Measurements from ENCODE around the gene CDH6. TPM values are rescaled to one million over a fixed set of nuclear protein-coding genes. Genes with fewer than 3 reads are reported as not detected.

The CDH6 gene
- total and polyA plus RNA-seq, 10 donors: 0.11 to 2.7 (median 0.60) TPM

- intact Hi-C loops (cut with DNase I; ENCODE audit: low total_unique reads): no loop called here
- Histone ChIP-seq H3K36me3 (no peaks in the 10 kb centered on the region), H3K9me3 (no peaks in the 10 kb centered on the region), H3K4me3 (no peak overlapping the region), H3K27me3 (replicated peaks in 1 of 7) (no peaks in the 10 kb centered on the region), H3K27ac (no peak overlapping the region), H3K4me1 (no peaks in the 10 kb centered on the region)
- TF ChIP-seq POLR2AphosphoS5 (IDR thresholded peaks at IDR 0.05): no peak
- no peak for TF ChIP-seq POLR2A (IDR thresholded peaks at IDR 0.05)
- no peak for TF ChIP-seq CTCF (IDR thresholded peaks at IDR 0.05 in 8 of 11, conservative IDR thresholded peaks at IDR 0.05 in 3 of 11)
- WGBS, 5 donors: 67 to 86% (median 74%) methylated on average over 5 of the region's 5 CpGs
- no peak for DNase-seq
Observed at GRCh38 chr5:31366941-31367340, 173.5 kb downstream of the CDH6 start.

DNA sequence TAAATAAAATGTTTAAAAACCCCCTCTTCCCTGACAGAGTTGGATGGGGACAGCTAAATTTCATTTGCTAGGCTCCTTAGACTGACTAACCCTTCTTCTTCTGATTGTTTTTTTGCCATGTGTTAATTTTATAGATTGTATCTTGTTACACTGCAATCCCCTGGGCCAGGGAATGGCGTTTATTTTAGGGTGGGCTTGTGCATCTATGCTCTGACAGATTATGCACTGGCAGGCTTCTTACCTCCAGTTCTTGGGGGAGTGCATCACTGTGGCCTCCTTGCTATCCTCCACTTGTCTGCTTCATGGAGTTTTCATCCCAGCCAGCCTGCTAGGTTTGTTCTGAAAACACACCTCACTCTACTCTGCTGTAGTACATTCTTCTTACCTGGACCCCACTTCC, 178.6 kb downstream of the CDH6 start:
- WGBS, 5 donors: 56 to 80% (median 65%) methylated on average over 1 of the region's 1 CpG
- Histone ChIP-seq H3K27me3 (replicated peaks in 1 of 7) (no peaks in the 10 kb centered on the region), H3K27ac (no peak overlapping the region), H3K9me3 (no peaks in the 10 kb centered on the region), H3K4me1 (no peaks in the 10 kb centered on the region), H3K36me3 (no peaks in the 10 kb centered on the region), H3K4me3 (no peak overlapping the region)
- DNase-seq: no peak
- intact Hi-C loops (cut with DNase I; ENCODE audit: low total_unique reads): no loop called here
- TF ChIP-seq CTCF (IDR thresholded peaks at IDR 0.05 in 8 of 11, conservative IDR thresholded peaks at IDR 0.05 in 3 of 11): no peak
- TF ChIP-seq POLR2AphosphoS5 (IDR thresholded peaks at IDR 0.05): no peak
- no peak for TF ChIP-seq POLR2A (IDR thresholded peaks at IDR 0.05)

GRCh38 chr5:31375999-31376720, 182.7 kb downstream of the CDH6 start:
- intact Hi-C loops (cut with DNase I; ENCODE audit: low total_unique reads): no loop called here
- WGBS, 5 donors: 84 to 92% (median 86%) methylated on average over 10 of the region's 10 CpGs

More at GRCh38 chr5:31375999-31376720, 182.7 kb downstream of the CDH6 start:
- Histone ChIP-seq H3K36me3 (no peaks in the 10 kb centered on the region), H3K4me3 (no peak overlapping the region), H3K9me3 (no peaks in the 10 kb centered on the region), H3K4me1 (no peaks in the 10 kb centered on the region), H3K27me3 (replicated peaks in 1 of 7) (no peaks in the 10 kb centered on the region), H3K27ac (no peak overlapping the region)
- TF ChIP-seq POLR2A (IDR thresholded peaks at IDR 0.05): no peak
- no peak for TF ChIP-seq CTCF (IDR thresholded peaks at IDR 0.05 in 8 of 11, conservative IDR thresholded peaks at IDR 0.05 in 3 of 11)
- TF ChIP-seq POLR2AphosphoS5 (IDR thresholded peaks at IDR 0.05): no peak
- no peak for DNase-seq

All from spleen (tissue), 11 donors.